ENCODE measurements around the gene ATF2. TPM values are rescaled to one million over a fixed set of nuclear protein-coding genes. Genes with fewer than 3 reads are reported as not detected.
"Not testable (repeated sequence)": the region's sequence is repeated elsewhere in the genome, so short reads cannot be mapped to it uniquely, and the experiment has no call there.

The ATF2 gene
- total RNA-seq, 2 experiments from 2014 or later: 49.8 to 52.4 TPM

GRCh38 chr2:175111200-175111657 lies 56.8 kb downstream of the ATF2 start:
- ChIA-PET POLR2A (no interaction called here), CTCF (interaction anchor here (0.7 kb wide), 1 partner anchor 62 kb away, joined by 3 read pairs; no protein-coding TSS in a partner anchor)

- CTCF ChIA-PET, POLR2A ChIA-PET: not testable (repeated sequence)
Observed at GRCh38 chr2:175108091-175108490, 59.9 kb downstream of the ATF2 start.

GRCh38 chr2:175107146-175107545 lies 60.9 kb downstream of the ATF2 start:
- CTCF ChIA-PET: no interaction called here
- POLR2A ChIA-PET: no interaction called here

- CTCF ChIA-PET: no interaction called here
- POLR2A ChIA-PET: no interaction called here
Observed at GRCh38 chr2:175103191-175103590, 64.8 kb downstream of the ATF2 start.

GRCh38 chr2:175101514-175101913 lies 66.5 kb downstream of the ATF2 start:
- ChIA-PET CTCF (interaction anchor here (0.5 kb wide), 1 partner anchor 404 kb away, joined by 4 read pairs; no protein-coding TSS in a partner anchor), POLR2A (no interaction called here)

- POLR2A ChIA-PET: no interaction called here
- CTCF ChIA-PET: no interaction called here
Observed at GRCh38 chr2:175097297-175097696, 70.7 kb downstream of the ATF2 start.

- CTCF ChIA-PET, POLR2A ChIA-PET: not testable (repeated sequence)
Observed at GRCh38 chr2:175084117-175084516, 83.9 kb downstream of the ATF2 start.

- ChIA-PET CTCF (interaction anchor here (1.0 kb wide), 1 partner anchor 19 kb away, joined by 5 read pairs; no protein-coding TSS in a partner anchor), POLR2A (no interaction called here)
Observed at GRCh38 chr2:175080479-175080878, 87.5 kb downstream of the ATF2 start.

GRCh38 chr2:175076272-175076671 lies 91.7 kb downstream of the ATF2 start:
- POLR2A ChIA-PET: interaction anchor here (0.6 kb wide), 1 partner anchor 76 kb away, joined by 3 read pairs; no protein-coding TSS in a partner anchor
- CTCF ChIA-PET: no interaction called here

- ChIA-PET POLR2A (no interaction called here), CTCF (no interaction called here)
Observed at GRCh38 chr2:175074478-175074877, 93.5 kb downstream of the ATF2 start.

- ChIA-PET POLR2A (no interaction called here), CTCF (no interaction called here)
Observed at GRCh38 chr2:175068534-175068933, 99.5 kb downstream of the ATF2 start.

GRCh38 chr2:175066411-175066810 lies 101.6 kb downstream of the ATF2 start:
- CTCF ChIA-PET: no interaction called here

GRCh38 chr2:175064797-175065196 lies 103.2 kb downstream of the ATF2 start:
- CTCF ChIA-PET: no interaction called here
- POLR2A ChIA-PET: no interaction called here

More at GRCh38 chr2:175066411-175066810, 101.6 kb downstream of the ATF2 start:
- POLR2A ChIA-PET: no interaction called here

GRCh38 chr2:175063741-175064140 lies 104.3 kb downstream of the ATF2 start:
- CTCF ChIA-PET: no interaction called here
- POLR2A ChIA-PET: no interaction called here

GRCh38 chr2:175062787-175063585 lies 105.0 kb downstream of the ATF2 start:
- ChIA-PET POLR2A (no interaction called here), CTCF (no interaction called here)

- ChIA-PET POLR2A (no interaction called here), CTCF (no interaction called here)
Observed at GRCh38 chr2:175057078-175057685, 110.8 kb downstream of the ATF2 start.

- POLR2A ChIA-PET: interaction anchor here (0.7 kb wide), 1 partner anchor 141 kb away, joined by 8 read pairs; no protein-coding TSS in a partner anchor
- CTCF ChIA-PET: no interaction called here
Observed at GRCh38 chr2:175055993-175056392, 112.0 kb downstream of the ATF2 start.

GRCh38 chr2:175054340-175054739 lies 113.7 kb downstream of the ATF2 start:
- ChIA-PET CTCF (no interaction called here), POLR2A (no interaction called here)

- CTCF ChIA-PET: interaction anchor here (0.7 kb wide), 1 partner anchor 1576 kb away, joined by 3 read pairs; no protein-coding TSS in a partner anchor
- POLR2A ChIA-PET: no interaction called here
Observed at GRCh38 chr2:175049661-175050060, 118.3 kb downstream of the ATF2 start.

GRCh38 chr2:175048275-175048674 lies 119.7 kb downstream of the ATF2 start:
- ChIA-PET CTCF (no interaction called here), POLR2A (no interaction called here)

GRCh38 chr2:175039490-175039889 lies 128.5 kb downstream of the ATF2 start:
- ChIA-PET POLR2A (no interaction called here), CTCF (no interaction called here)
